ENCODE measurements around the gene CDCP1.

CDCP1 gene

GRCh38 chr3:45145681-45146614 is at the start of gene CDCP1:
Gene CDCP1 (minus strand): TSS chr3:45146378. CDS start chr3:45146287, 91 bp downstream.
- DNase-seq, result no peak

GRCh38 chr3:45194791-45195190 is 48.6 kb upstream of the CDCP1 start:
- DNase-seq, result no peak

- DNase-seq, result no peak
Measured at GRCh38 chr3:45191924-45192417, 45.8 kb upstream of the CDCP1 start.

GRCh38 chr3:45191424-45191823 is 45.2 kb upstream of the CDCP1 start:
- no peak for DNase-seq

- no peak for DNase-seq
Measured at GRCh38 chr3:45188719-45189659, 42.8 kb upstream of the CDCP1 start.

GRCh38 chr3:45187694-45188141 is 41.5 kb upstream of the CDCP1 start:
- no peak for DNase-seq

- no peak for DNase-seq
Measured at GRCh38 chr3:45186871-45187270, 40.7 kb upstream of the CDCP1 start.

GRCh38 chr3:45185461-45185860 is 39.3 kb upstream of the CDCP1 start:
- DNase-seq, result no peak

GRCh38 chr3:45185052-45185451 is 38.9 kb upstream of the CDCP1 start:
- DNase-seq, result no peak

GRCh38 chr3:45183872-45184262 is 37.7 kb upstream of the CDCP1 start:
- no peak for DNase-seq

- no peak for DNase-seq
Measured at GRCh38 chr3:45182915-45183871, 37.0 kb upstream of the CDCP1 start.

- DNase-seq, result no peak
Measured at GRCh38 chr3:45181496-45181895, 35.3 kb upstream of the CDCP1 start.

GRCh38 chr3:45180899-45181298 is 34.7 kb upstream of the CDCP1 start:
- no peak for DNase-seq

- DNase-seq, result no peak
Measured at GRCh38 chr3:45180051-45180450, 33.9 kb upstream of the CDCP1 start.

- no peak for DNase-seq
Measured at GRCh38 chr3:45179163-45179562, 33.0 kb upstream of the CDCP1 start.

GRCh38 chr3:45178183-45179023 is 32.2 kb upstream of the CDCP1 start:
- no peak for DNase-seq

GRCh38 chr3:45176912-45177311 is 30.7 kb upstream of the CDCP1 start:
- DNase-seq, result no peak

- DNase-seq, result no peak
Measured at GRCh38 chr3:45174234-45174633, 28.1 kb upstream of the CDCP1 start.

- DNase-seq, result no peak
Measured at GRCh38 chr3:45173776-45174175, 27.6 kb upstream of the CDCP1 start.

GRCh38 chr3:45171283-45171682 is 25.1 kb upstream of the CDCP1 start:
- no peak for DNase-seq

GRCh38 chr3:45170096-45170495 is 23.9 kb upstream of the CDCP1 start:
- DNase-seq, result no peak
